MM.1S (cell line): Measurements from ENCODE around the gene SH3RF3.

Source experiments
- DNase-seq: peaks from one replicate; pipeline ENCODE4 v3.0.0-alpha.2; 2015
- H2AFZ ChIP-seq: fragments of 300-600 bp; sonication (generic); 2 replicates; pipeline ENCODE4 v1.6.0; 2016; ENCODE audit warnings: antibody characterized with exemption, low read length
- H3F3A ChIP-seq: fragments of 300-600 bp; sonication (generic); 2 replicates; pipeline ENCODE4 v1.6.1; 2016; ENCODE audit warnings: mild to moderate bottlenecking, antibody characterized with exemption, low read length, moderate library complexity, mixed read lengths; ENCODE audit not compliant: insufficient read depth
- H3K27ac ChIP-seq: fragments of 300-600 bp; sonication (generic); 2 replicates; pipeline ENCODE4 v1.5.1; 2016; ENCODE audit warnings: mild to moderate bottlenecking, low read length
- H3K27me3 ChIP-seq: fragments of 300-600 bp; sonication (generic); replicated peaks from 2 replicates; pipeline ENCODE4 v1.6.0; 2016; ENCODE audit warnings: low read length; ENCODE audit not compliant: insufficient read depth
- H3K36me3 ChIP-seq: fragments of 300-600 bp; sonication (generic); replicated peaks from 2 replicates; pipeline ENCODE4 v1.6.1; 2016; ENCODE audit warnings: mild to moderate bottlenecking, low read length, mixed read lengths; ENCODE audit not compliant: insufficient read depth
- H3K4me1 ChIP-seq: fragments of 300-600 bp; sonication (generic); 2 replicates; pipeline ENCODE4 v1.6.1; 2016; ENCODE audit warnings: low read length, mixed read lengths
- H3K4me2 ChIP-seq: fragments of 300-600 bp; sonication (generic); 2 replicates; pipeline ENCODE4 v1.6.0; 2016; ENCODE audit warnings: low read depth, low read length
- H3K4me3 ChIP-seq: fragments of 300-600 bp; sonication (generic); 2 replicates; pipeline ENCODE4 v1.5.1; 2016; ENCODE audit warnings: low read length, mixed read lengths
- H3K79me2 ChIP-seq: fragments of 300-600 bp; sonication (generic); 2 replicates; pipeline ENCODE4 v1.6.1; 2016; ENCODE audit warnings: mixed run types, low read length, mixed read lengths
- H3K9ac ChIP-seq: fragments of 300-600 bp; sonication (generic); 2 replicates; pipeline ENCODE4 v1.6.1; 2016; ENCODE audit warnings: low read length, mixed read lengths
- H3K9me2 ChIP-seq: fragments of 300-600 bp; sonication (generic); replicated peaks from 2 replicates; pipeline ENCODE4 v1.6.1; 2016; ENCODE audit warnings: mild to moderate bottlenecking, low read length, mixed read lengths; ENCODE audit not compliant: insufficient read depth
- H3K9me3 ChIP-seq: fragments of 300-600 bp; sonication (generic); replicated peaks from 2 replicates; pipeline ENCODE4 v1.6.1; 2016; ENCODE audit warnings: mild to moderate bottlenecking, low read length, mixed read lengths; ENCODE audit not compliant: insufficient read depth
- H4K20me1 ChIP-seq: fragments of 300-600 bp; sonication (generic); 2 replicates; pipeline ENCODE4 v1.6.1; 2016; ENCODE audit warnings: mild to moderate bottlenecking, low read length, moderate library complexity, mixed read lengths; ENCODE audit not compliant: insufficient read depth
- CTCF ChIP-seq: fragments of 300-600 bp; sonication (generic); IDR thresholded peaks from 2 replicates; pipeline ENCODE4 v1.5.1; 2016; ENCODE audit warnings: antibody characterized with exemption, low read length, mixed read lengths
- EZH2 ChIP-seq: fragments of 300-600 bp; sonication (generic); optimal IDR thresholded peaks from 2 replicates; pipeline ENCODE3; 2017; ENCODE audit warnings: low read depth, mild to moderate bottlenecking, antibody characterized with exemption, low read length, mixed read lengths
- EZH2phosphoT487 ChIP-seq: fragments of 300-600 bp; sonication (generic); IDR thresholded peaks from 2 replicates; pipeline ENCODE4 v1.6.1; 2018; ENCODE audit warnings: antibody characterized with exemption, low read length

Gene SH3RF3

DNA sequence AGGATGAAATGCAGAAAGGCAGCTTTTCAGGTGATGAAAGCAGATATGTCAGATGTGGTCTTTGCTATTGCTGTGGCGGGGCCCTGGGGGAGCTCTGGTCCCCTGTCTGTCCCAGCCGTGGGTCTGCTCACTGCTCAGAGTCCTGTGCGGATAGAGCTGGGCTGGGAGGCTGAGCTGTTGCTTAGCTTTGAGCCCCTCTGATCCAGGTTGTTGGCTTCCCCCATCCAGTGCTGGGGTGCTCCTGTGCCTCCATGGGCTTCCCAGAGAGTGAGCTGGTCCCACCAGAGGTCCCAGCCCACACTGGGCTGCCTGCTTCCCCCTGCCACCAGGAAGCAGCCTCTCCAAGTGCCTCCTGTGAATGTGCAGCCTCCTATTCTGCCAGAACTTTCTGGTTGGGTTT is 55.4 kb downstream of the SH3RF3 start:
- Histone ChIP-seq H4K20me1 (no peaks in the 10 kb centered on the region), H3K9me2 (no peaks in the 10 kb centered on the region), H3K9ac (no peak overlapping the region), H2AFZ (no peak overlapping the region), H3F3A (0 out of 2 replicates have a peak, but pooled peaks cover 4% of the 10 kb centered on the region), H3K9me3 (no peaks in the 10 kb centered on the region), H3K4me3 (no peak overlapping the region), H3K79me2 (peaks cover 87% of the 10 kb centered on the region), H3K27me3 (no peaks in the 10 kb centered on the region), H3K27ac (no peak overlapping the region), H3K4me1 (peaks cover 22% of the 10 kb centered on the region), H3K36me3 (no peaks in the 10 kb centered on the region), H3K4me2 (no peak overlapping the region)
- no peak for DNase-seq
- TF ChIP-seq EZH2phosphoT487 (no peak), CTCF (no peak), EZH2 (no peak)

DNA sequence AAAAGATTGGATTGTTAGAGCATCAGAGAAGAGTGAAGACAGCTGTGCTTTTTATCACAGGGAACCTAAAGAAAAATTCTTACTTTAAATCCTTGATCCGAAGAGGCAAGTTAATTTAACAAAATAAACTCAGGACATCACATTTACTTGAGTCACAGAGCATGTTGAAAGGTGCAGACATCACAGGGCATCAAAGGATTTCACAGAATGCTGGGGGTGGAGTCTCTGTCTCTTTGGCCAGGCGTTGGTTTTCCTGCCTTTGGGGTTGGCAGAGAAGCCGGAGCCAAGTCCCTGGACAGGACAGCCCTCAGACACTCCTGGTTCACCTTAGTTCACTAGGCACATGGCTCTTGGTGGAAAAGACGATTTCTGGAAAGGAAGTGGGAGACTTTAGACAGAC is 56.3 kb downstream of the SH3RF3 start:
- Histone ChIP-seq H3K4me3 (no peak overlapping the region), H3K9me2 (no peaks in the 10 kb centered on the region), H3K27me3 (no peaks in the 10 kb centered on the region), H2AFZ (no peak overlapping the region), H3K36me3 (no peaks in the 10 kb centered on the region), H3F3A (0 out of 2 replicates have a peak, but pooled peaks cover 4% of the 10 kb centered on the region), H3K4me2 (no peak overlapping the region), H3K79me2 (peaks cover 85% of the 10 kb centered on the region), H3K9ac (no peak overlapping the region), H3K9me3 (no peaks in the 10 kb centered on the region), H4K20me1 (no peaks in the 10 kb centered on the region), H3K27ac (no peak overlapping the region), H3K4me1 (peaks cover 22% of the 10 kb centered on the region)
- no peak for DNase-seq
- TF ChIP-seq EZH2 (no peak), CTCF (no peak), EZH2phosphoT487 (no peak)

DNA sequence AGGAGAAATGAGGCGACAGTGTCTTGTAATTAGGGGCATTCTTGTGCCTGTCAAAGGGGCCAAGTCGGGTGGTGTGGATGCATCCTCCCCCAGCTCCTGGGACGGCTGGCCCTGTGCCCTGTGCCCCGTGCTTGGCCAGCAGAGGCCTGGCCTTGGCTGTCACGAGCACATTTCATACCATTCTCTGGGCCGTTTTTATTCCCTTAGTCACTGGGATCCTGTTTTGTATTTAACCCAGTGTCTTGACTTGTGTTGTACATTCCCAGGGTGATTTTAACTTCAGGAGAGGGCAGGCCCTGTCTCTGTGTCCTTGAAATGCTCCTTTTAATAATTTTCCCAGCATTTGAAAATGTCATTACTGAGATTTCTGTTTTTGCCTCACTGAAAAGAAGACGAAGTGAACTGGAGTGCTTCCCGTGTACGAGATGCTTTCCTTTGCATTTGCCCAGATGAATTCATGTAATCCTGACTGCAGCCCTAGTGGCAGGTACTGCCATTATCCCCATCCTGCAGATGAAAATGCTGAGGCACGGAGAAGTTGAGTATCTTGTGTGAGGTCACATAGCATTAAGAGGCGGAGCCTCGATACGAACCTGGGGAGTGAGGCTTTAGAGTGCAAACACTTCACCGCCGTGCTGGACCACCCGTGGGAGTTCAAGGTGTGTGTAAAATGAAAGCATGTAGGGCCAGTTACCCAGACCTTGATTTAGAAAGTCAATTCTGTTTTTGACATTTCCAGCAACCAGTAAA is 57.0 kb downstream of the SH3RF3 start:
- H3K36me3 ChIP-seq, result no peaks in the 10 kb centered on the region
- TF ChIP-seq EZH2 (no peak), EZH2phosphoT487 (no peak), CTCF (no peak)
- DNase-seq, result no peak
- H4K20me1 ChIP-seq, result no peaks in the 10 kb centered on the region
- no peak overlapping the region for H2AFZ ChIP-seq
- H3K9me3 ChIP-seq, result no peaks in the 10 kb centered on the region
- no peaks in the 10 kb centered on the region for H3K9me2 ChIP-seq
- H3F3A ChIP-seq, result 0 out of 2 replicates have a peak, but pooled peaks cover 4% of the 10 kb centered on the region
- no peak overlapping the region for H3K9ac ChIP-seq
- no peak overlapping the region for H3K27ac ChIP-seq
- no peaks in the 10 kb centered on the region for H3K27me3 ChIP-seq
- no peak overlapping the region for H3K4me2 ChIP-seq
- H3K4me3 ChIP-seq, result no peak overlapping the region
- peaks cover 22% of the 10 kb centered on the region for H3K4me1 ChIP-seq
- H3K79me2 ChIP-seq, result peaks cover 85% of the 10 kb centered on the region
